T-helper 1 cell (primary cell): Measurements from ENCODE around the gene CTU1.

ENCODE experiments used
- DNase-seq, 5 donors: peaks; one replicate each; pipeline ENCODE4 v3.0.0-alpha.2; 2012 to 2020

Gene CTU1

DNA sequence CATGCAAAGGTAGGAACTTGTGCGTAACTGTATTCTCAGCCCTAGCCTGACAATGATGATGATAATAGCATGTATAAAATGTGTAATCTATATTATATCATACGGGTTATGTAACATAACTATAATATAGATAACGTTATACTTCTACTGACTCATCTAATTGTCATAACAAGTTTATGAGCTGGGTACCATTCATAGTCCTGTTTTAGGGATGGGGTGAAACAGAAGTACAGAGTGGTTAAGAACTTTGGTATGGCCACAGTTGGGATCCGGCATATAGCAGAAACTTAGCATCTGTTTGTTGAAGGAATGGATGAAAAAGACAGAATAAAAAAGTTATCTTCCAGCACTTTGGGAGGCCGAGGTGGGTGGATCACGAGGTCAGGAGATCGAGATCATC is 5.2 kb downstream of the CTU1 start:
- DNase-seq, result no peak

DNA sequence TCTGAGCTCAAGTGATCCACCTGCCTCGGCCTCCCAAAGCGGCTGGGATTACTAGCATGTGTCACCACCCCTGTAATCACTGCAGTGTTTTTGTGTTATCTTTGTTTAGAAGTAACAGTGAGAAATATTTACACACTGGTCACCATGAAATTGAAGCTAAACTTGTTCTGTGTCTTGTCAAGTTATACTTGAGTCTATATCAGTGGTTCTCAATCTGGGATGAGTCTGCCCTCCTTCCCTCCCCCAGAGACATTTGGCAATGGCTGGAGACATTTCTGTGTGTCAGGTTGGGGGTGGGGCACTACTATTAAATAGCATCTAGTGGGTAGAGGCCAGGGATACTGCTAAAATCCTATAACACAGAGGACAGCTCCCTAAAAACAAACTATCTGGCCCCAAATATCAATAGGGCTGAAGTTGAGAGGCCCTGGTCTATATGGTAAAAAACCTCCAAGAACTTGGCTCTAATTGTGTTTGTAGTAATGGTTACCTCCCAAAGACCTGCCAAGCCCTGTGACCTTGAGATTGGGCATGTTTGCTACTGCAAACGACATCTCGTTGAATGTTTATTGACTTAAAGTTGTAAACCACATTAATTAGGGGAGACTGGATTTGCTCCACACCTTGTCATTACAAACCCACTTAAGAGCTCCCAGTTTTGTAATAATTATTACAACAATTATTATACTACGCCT is 6.9 kb downstream of the CTU1 start:
- no peak for DNase-seq

DNA sequence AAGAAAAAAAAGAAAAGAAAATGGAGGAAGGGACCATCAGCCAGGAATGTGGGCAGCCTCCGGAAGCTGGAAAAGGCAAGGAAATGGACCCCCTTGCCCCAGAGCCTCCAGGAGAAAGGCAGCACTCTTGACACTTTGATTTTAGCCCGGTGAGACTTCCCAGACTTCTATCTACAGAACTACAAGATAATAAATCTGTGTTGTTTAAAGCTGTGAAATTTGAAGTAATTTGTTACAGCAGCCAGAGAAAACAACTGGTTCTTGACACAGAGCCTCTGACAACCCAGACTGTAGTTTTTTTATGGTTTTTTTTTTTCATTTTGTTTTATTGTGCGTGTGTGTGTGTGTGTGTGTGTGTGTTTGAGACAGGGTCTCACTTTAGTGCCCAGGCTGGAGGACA is 7.6 kb downstream of the CTU1 start:
- DNase-seq, result no peak

DNA sequence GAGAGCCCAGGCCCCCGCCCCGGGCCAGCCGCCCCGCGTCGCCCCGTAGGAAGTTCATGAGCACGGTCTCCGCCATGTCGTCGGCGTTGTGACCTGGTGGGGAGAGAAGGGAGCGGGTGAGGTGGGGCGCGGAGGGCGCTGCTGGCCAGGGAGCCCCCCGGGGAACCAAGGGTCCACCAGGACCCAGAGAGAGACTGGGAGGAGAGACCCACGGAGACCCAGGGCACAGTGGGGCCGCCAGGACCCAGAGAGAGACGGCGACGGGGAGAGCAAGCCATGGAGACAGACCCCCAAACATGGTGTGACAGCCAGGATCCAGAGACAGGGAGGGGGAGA is 9.2 kb downstream of the CTU1 start:
- no peak for DNase-seq

DNA sequence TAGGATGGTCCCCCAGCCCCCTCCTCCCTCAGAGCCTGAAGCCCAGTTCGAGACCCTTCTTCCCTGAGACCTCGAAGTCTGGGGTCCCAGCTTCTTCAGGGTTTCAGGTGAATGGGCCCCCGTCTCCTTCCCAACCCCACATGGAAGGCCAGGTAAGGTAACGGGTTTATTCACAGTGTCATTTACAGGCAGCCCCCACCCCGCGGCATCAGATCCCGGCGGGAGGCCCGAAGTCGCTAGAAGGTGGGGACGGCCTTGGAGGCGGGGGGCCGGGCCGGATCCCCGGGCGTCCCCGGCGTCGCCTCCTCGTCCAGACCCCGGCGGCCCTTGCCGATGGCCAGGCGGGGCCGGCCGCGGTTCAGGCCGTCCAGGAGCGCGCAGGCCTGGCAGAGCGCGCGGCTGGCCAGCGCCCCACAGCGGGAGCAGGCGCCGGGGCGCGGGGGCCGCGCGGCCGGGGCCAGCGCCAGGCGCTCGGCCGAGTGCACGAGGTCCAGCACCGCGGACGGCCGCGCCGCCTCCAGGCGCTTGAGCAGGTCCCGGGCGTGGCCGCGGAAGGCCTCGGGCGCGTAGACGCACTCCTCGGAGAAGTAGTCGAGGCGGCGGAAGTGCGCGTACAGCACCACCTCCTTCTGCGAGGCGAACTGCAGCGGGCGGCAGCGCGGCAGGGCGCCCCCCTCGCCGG is 9.7 kb downstream of the CTU1 start:
- DNase-seq, result peak in 2 of 5 donors; percentile 29 to 35

DNA sequence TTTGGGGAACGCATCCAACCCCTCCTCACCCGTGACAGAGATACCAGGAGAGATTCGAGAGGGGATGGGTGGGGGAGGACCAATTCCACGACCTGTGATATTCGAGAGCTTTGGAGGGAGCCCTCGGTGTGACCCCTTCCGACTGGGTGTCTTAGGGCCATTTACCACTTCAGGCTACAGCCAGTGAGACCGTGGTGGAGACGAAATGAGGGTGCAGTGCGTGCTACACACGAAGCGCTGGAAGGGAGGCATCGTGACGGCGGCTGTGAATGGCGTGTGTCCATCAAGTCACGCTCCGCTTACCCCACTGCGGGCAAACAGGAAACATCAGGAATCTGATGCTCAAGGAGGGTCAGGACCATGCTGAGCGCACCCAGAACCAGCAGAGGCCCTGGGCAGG is 10.4 kb downstream of the CTU1 start:
- DNase-seq, result no peak

DNA sequence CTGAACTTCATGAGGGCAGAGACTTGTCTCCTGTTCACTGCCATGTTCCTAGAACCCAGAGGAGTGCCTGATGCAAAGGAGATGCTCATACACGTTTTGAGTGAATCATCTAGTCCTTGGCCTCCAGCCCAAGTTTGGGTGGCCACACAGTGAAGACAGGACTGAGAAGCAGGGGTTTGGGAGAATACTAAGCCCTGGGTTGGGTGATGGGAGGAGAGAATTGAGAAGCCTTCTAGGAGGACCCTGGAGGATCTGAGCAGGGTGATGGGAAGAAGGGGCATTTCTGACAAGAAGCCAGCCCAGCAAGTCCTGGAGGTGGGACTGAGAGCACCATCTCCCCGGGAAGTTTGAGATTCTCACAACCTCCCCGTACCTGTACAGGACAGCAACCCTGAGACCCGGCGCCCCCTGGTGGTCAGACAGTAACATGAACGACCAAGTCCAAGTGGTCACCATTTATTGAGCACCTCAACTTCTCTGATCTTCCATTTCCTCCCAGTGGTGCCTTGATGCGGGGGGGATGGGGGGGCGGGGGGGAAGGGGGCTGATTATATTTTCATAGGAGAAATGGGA is 11.0 kb downstream of the CTU1 start:
- peak; percentile 41 to 69 (median 60) for DNase-seq

DNA sequence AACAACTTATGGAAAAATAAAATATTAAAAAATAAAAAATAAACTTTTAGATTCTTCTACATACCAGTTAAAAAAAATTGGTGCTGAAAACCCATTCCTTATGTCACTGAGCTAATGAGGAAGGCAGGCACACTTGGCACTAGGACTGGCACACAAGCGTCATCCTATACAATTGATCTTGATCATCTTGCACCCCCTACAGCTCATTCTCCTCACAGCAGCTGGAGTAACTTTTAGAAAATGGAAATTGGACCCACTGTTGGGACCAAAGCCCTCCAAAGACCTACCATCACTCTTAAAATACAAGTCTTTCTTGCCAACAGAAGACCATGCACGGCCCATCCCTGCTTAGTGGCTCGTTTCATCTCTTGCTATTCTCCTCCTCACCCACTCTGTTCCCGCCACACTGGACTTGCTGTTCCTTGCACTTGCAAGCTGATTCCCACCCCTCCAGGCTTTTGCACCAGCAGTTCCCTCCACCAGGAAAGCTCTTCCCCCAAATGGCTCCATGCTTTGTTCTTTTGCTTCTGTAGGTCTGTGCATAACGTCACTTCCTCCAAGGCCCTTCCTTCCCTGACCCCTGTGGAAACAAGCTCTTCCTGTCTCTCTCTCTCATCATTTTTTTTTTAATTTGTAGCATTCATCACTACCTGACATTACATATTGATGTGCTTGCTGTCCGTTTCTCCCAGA is 11.6 kb downstream of the CTU1 start:
- DNase-seq, result no peak

DNA sequence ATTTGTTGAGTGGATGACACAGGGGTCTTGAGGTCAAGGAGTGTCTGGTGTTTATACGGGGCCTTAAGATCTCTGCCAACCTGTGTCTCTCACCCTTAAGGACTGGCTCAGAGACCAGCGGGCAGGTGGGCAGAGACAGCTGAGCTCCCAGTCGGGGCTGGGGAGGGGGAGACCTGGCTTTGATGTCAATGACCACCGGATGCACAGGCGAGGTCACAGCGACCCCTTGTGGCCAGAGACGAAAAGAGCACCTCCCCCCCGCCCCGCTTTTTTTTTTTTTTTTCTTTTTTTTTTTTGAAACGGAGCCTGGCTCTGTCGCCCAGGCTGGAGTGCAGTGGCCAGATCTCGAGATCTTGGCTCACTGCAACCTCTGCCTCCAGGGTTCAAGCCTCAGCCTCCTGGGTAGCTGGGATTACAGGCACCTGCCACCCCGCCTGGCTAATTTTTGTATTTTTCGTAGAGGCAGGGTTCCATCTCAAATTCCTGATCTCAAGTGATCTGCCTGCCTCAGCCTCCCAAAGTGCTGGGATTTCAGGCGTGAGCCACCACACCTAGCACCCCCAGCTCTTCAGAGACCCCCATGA is 13.4 kb downstream of the CTU1 start:
- peak in 2 of 5 donors; percentile 14 to 18 for DNase-seq

DNA sequence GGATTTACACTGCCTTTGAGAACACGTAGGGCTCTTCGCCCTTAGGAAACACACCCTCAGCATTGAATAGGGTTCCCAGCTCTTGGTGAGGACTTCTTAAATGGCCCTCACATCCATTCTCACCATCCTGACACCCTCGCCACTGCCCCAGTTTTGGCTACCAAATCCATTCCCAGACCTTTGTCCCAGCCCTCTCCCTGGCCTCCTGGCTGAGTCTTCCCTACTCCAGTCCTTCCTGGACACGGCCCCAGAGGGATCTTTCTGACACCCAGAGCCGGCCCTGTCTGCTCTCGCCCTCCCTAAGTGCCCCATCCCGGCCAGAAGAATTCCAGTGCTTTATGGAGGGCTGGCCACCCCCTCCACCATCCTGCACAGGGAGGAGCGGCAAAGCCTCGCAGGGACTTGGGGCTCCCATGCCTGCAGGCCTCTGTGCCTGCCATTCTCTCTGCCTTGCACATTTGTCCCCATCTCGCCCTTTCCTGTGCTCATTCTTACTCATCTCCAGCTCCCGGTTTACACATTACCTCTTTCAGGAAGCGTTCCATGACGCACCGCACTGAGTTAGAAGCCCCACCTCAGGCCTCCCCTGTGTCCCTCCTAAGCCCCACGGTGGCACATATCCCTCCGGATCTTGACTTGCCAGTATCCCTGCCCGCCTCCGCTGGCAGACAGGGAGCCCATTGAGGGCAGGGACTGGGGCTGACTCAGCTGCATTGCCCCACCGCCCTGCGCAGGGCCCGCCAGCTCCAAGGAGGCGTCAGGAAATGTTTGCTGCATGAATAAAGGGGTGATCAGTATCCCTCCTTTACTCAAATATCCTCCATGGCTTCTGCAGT is 14.5 kb downstream of the CTU1 start:
- no peak for DNase-seq

DNA sequence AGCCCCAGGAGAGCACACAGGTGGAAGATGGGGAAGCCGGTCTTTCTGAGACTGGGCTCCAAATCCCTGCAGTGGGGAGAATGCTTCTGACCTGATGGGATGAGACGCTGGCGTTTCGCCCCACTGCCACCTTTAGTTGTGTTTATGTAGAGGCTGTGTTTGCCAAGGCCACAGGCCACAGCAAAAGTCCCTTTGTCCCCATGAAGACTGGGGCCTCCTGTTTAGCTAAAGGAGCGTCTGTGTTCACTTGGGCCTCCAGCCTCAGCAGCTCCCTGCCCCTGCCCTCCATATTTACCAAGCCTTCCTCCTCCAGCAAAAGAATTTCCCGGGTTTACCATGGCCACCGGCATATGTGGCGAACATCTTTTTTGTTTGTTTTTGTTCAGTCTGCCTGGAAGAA is 15.1 kb downstream of the CTU1 start:
- no peak for DNase-seq

DNA sequence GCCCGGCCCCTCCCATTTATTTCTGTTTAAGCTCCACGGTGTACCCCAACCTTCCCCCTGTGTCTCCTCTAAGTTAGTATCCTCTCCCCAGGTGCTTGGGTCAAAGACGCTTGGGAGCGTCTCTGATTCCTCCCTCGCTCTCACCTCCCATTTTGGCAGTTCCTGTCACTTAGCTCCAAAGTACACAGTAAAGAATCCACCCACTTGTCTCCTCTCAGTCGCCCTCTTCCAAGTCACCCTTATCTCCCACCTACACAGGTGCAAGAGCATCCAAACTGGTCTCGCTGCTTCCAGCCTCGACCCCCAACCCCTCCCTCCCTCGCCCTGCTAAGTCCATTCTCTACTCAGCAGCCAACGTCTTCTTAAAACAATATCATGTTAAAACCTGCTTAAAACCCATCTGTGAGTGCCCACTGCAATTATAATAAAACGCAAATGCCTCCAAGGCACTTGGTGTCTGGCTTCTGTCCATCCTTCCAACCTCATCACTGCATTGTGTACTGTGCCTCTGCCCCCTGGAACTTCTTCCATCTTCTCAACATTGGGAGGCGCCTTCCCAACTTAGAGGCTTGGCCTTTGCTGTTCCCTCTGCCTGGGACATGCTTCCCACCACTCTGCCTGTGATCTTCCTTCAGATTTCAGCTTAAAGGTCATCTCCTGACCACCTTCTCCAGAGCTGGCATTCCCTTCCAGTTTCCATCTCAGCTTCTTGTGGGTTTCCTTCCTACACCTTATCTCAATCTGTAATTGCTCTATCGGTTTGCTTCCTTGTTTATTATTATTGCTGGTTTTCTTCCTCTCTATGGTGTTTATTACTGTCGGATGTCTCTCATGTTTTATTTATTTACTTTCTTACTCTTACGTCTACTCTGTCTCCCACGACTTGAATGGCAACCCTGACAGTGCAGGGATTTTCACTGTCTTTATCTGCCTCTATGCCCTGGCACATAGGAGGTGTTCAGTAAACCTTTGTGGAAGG is 16.0 kb downstream of the CTU1 start:
- no peak for DNase-seq

DNA sequence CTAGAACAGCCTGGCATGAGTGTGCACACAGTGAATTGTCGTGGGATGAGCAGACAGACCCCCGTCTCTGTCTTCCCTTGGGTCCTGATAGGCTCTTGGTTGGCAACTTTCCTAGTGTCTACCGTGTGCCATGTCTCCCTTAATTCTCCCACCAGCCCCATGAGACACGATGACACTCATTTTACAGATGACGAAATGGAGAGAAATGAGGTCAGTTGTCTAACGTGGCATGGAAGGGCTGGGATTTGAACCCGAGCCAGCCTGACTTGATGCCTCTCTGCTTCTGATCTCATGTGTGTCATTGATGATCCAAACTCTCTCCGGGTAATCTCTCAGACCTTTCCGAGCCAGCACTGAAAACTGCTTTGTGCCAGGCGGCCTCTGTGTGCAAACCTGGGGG is 17.1 kb downstream of the CTU1 start:
- no peak for DNase-seq

DNA sequence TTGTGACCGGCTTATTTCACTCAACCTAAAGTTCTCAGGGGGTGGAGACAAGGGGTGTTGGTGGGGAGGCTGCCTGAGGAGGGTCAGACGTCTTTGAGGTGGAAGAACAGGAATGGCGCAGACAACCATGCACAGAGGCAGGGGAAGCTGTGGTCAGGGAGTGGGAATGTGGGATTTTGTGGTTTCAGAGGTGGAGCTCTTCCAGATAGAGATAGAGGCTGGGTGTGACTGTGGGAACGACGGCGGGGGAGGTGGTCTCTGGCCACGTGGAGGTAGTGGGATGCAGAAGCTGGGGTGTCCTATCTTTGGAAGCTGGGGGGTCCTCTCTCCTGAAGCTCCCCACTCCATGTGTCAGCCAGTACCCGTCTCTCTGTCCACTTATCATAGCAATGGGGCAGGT is 17.7 kb downstream of the CTU1 start:
- DNase-seq, result no peak

DNA sequence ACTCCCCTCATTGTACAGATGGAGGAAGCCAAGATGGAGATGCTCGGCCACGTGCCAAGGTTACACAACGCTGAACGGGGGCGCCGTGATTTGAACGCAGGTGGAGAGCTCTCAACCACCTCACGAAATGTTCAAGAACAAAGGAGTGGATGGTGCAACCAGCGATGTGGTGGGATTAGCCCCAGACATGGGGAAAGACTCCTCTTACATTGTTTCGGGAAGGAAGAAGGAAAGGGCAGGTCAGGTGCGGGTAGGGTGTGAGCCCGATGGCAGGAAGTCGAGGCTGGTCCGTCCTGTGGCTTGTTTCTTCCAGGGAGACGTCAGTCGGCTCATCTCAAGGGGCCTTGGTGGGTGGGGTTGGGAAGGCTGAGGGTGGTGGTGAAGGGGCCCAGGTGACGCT is 18.4 kb downstream of the CTU1 start:
- no peak for DNase-seq

DNA sequence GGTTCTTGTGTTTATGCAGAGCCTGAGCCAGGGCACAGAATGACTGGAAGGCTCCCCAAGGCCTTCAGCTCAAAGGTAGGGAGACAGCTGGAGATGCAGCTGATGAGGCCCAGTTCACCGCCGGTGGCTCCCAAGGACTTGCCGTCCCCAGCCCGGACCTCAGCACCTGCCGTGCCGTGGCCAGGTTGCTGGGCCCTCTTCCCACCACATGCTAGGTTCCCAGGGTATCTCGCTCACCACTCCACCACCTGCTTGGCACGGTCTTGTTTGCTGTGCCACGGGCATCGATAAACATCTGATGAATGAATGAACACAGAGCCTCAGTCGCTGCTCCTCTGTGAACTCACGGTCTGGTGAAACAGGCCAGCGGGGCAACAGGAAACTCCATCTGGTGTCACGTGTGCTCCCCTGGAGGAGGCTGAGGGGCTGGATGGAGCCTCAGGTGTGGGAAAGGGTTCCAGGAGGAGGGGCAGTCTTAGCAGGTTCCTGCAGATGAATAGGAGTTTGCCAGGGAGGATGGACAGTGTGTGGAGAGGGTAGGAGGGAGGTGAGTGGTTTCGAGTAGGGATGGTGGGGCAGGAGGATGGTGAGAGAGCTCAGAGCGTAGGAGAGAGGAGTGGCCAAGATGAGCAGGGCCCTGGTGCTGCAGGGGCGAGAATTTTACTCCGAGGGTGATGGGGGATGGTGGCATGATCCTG is 21.9 kb downstream of the CTU1 start:
- no peak for DNase-seq

DNA sequence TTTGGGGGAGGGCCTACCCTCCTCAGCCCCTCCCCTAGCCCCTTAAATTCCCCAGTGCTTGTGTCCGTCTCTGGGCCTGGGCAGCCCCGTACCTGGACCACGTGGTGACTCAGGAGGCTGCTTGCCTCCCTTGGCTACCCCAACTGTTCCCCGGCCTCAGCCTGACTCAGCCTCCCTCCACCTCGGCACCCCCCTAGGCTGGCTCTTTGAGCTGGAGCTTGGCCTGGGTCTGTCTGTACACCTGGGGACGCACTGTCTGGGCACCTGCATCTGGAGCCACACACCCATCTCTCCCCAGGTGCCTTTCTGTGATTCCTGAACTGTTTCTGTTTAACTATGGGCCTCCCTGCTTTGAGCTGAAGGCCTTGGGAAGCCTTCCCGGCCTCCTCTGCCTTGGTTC is 23.7 kb downstream of the CTU1 start:
- DNase-seq, result no peak

DNA sequence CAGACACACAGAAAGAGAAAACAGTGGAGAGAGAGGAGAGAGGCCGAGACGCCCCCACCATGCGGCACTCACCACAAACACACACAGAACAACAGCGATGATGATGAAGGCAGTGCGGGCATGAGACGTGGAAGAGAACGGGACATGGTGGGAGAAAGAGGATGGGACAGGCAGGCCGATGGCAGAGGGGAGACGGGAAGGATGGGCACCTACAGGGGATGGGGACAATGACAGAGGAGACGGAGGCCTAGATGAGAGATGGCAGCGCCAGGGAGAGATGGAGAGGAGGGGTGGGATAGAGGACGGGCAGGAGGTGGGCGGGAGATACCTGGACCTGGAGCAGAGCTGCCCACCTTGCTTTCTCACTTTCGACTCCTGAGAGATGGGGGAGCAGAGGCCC is 24.4 kb downstream of the CTU1 start:
- no peak for DNase-seq

DNA sequence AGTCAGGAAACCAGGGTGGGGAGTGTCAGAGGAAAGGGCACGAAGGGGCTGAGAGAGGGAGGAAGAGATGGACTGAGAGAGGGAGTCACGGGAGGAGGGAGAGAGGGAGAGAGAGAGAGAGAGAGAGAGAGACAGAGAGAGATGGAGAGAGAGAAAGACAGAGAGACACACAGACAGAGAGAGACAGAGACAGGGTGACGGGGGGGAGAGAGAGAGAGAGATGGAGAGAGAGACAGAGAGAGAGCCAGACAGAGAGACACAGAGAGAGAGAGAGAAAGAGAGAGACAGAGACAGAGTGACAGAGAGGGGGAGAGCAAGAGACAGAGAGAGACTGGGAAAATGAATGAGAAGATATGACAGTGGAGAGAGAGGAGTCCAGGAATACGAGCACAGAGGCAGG is 25.0 kb downstream of the CTU1 start:
- DNase-seq, result no peak

DNA sequence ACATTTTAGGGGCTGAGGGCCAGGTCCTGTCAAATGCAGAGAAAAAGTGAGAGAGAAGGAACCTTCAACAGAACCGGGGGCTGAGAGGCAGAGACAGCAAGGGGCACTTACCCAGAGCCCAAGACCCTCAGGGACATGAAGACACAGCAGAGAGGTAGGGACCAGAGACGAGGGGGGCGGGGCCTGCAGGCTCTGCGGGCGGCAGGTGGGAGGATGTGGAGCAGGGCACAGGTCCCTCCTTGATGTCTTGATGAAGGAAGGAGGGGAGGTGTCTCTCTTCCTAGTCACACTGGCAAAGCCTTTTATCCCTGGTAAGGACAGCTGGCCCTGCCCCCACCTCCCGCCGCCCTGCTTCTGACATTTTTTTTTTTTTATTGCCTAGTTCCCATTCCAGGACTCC is 25.6 kb downstream of the CTU1 start, which contains the start of gene KLK14:
TSS of gene KLK14 (minus strand) at position 277 of the 400 bp plus-strand sequence. CDS start at position 4, 273 bp downstream.
- DNase-seq, result no peak

DNA sequence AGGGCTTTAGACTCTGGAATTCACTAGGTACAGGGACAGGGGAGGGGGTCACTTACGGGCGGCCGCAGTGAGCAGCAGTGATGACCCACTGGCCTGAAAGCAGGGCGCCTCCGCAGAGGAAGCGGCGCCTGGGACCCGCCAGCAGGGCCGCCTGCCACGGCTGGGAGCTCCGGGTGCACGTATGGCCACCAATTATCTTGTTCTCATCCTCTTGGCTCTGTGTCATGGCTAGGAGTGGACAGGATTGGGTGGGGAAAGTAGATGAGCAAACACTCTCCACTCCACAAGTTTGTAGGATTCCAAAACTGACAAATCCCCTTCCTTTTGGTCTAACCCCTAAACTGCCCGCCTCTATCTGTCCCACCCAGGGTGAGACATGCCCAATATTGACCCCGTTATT is 26.7 kb downstream of the CTU1 start:
- DNase-seq, result no peak
